Measurements from ENCODE around the gene CYYR1. TPM values are rescaled to one million over a fixed set of nuclear protein-coding genes. Genes with fewer than 3 reads are reported as not detected.
A peak's percentile ranks its signal among the peaks of the same experiment; 100 is the strongest.

Gene CYYR1
- total RNA-seq, 1 donor from 2014 or later, result 29.6 TPM

DNA sequence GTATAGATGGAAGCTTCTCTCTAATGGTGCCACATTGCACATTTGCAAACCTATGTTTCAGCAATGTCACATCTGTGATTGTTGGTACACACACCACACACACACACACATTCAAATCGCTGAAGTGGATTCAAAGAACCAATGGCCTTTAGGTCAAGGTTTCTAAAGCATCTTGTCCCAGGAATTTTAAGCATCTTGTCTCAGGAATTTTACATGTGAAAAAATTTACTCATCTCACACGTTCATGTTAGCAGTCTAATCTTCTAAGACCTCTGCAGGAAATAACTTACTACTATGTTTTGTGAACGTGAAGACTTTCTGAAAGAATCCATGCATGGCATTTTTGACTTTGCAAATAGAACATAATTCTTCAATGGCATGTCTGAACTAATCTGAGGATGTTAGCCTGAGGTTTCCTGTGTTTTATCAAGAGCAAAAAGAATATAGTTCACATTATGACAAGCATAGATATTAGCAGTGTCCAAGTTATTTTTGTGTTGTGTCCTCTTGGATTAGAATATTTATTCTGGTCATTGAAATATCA lies 125.1 kb downstream of the CYYR1 start:
- TF ChIP-seq, protein P1, sequence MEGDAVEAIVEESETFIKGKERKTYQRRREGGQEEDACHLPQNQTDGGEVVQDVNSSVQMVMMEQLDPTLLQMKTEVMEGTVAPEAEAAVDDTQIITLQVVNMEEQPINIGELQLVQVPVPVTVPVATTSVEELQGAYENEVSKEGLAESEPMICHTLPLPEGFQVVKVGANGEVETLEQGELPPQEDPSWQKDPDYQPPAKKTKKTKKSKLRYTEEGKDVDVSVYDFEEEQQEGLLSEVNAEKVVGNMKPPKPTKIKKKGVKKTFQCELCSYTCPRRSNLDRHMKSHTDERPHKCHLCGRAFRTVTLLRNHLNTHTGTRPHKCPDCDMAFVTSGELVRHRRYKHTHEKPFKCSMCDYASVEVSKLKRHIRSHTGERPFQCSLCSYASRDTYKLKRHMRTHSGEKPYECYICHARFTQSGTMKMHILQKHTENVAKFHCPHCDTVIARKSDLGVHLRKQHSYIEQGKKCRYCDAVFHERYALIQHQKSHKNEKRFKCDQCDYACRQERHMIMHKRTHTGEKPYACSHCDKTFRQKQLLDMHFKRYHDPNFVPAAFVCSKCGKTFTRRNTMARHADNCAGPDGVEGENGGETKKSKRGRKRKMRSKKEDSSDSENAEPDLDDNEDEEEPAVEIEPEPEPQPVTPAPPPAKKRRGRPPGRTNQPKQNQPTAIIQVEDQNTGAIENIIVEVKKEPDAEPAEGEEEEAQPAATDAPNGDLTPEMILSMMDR (IDR thresholded peaks at IDR 0.05), result no peak
- no peak overlapping the region for H3K4me3 ChIP-seq
- H3K36me3 ChIP-seq, result no peaks in the 10 kb centered on the region
- peaks cover 0 to 10% of the 10 kb centered on the region in 2 donors for H3K4me1 ChIP-seq
- peak overlapping the region in 1 of 2 donors; percentile 67 for H3K27ac ChIP-seq
- H3K9me3 ChIP-seq, result no peaks in the 10 kb centered on the region
- H3K27me3 ChIP-seq, result no peaks in the 10 kb centered on the region
- DNase-seq (ENCODE audit: low spot score in 2 of 2), result no peak
- intact Hi-C loops (cut with DNase I), result no loop called here

DNA sequence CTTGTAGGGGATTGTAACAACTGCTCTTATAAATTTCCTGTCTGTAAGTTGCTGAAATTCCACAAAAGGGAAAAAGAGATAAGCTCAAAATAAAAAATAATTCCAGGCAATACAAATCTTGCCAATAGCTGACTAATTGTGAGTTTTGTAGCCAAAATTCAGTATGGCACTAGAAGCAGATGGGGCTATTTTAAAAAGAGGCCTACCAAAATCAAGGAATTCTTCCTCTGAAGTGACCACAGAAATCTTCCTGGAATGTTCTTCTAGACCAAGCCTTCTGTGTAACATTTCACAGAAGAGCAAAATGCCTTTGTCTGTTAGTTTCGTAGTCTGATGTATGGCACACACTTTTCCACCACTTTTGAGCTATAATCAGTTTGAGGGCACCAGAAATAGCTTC lies 127.6 kb downstream of the CYYR1 start:
- H3K27ac ChIP-seq, result peak overlapping the region; percentile 42 to 50
- DNase-seq (ENCODE audit: low spot score in 2 of 2), result no peak
- intact Hi-C loops (cut with DNase I), result no loop called here

DNA sequence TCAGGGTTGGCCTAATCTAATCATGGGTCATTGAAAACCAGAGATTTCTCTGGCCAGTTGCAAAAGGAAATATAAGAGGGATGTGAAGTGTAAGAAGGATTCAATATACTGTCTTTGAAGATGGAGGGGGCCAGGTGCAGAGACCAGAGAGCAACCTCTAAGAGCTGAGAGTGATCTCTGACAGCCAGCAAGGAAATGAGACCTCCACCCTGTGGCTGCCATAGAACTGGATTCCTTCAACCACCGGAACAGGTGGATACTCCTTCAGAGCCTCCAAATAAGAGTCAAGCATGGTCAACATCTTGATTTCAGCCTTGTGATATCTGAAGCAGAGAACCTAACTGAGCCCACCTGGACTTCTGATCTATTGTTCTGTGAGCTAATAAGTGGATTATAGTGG lies 128.4 kb downstream of the CYYR1 start:
- TF ChIP-seq, protein P1 (IDR thresholded peaks at IDR 0.05), result no peak
- Histone ChIP-seq H3K4me1 (peaks cover 0 to 10% of the 10 kb centered on the region in 2 donors), H3K4me3 (no peak overlapping the region), H3K36me3 (no peaks in the 10 kb centered on the region), H3K27me3 (no peaks in the 10 kb centered on the region), H3K9me3 (no peaks in the 10 kb centered on the region), H3K27ac (peak overlapping the region; percentile 42 to 50)
- intact Hi-C loops (cut with DNase I), result no loop called here
- no peak for DNase-seq (ENCODE audit: low spot score in 2 of 2)

More for the DNA sequence above, 127.6 kb downstream of the CYYR1 start:
- TF ChIP-seq, protein P1 (IDR thresholded peaks at IDR 0.05), result no peak
- Histone ChIP-seq H3K27me3 (no peaks in the 10 kb centered on the region), H3K4me1 (peaks cover 0 to 10% of the 10 kb centered on the region in 2 donors), H3K9me3 (no peaks in the 10 kb centered on the region), H3K36me3 (no peaks in the 10 kb centered on the region), H3K4me3 (no peak overlapping the region)

DNA sequence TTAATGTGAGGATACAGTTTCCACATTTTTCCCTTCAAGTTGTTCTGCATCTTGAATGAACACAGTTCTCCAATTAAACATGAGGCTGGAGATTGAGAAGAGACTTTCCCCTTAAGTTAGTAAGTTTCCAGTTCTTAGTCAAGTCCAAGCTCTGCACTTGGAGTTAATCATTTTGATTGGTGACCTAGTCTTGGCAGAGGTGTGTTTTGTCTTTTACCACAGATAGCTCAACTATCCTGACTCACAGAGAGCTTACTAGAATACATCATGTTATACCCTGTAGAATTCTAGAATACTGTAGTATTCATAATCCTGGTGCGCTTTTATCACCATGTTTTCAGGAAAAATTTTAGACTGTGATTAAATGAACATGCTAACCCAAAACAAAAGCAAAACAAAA lies 129.2 kb downstream of the CYYR1 start:
- intact Hi-C loops (cut with DNase I), result no loop called here
- H3K27ac ChIP-seq, result no peak overlapping the region
- no peaks in the 10 kb centered on the region for H3K9me3 ChIP-seq
- peaks cover 0 to 10% of the 10 kb centered on the region in 2 donors for H3K4me1 ChIP-seq
- H3K36me3 ChIP-seq, result no peaks in the 10 kb centered on the region
- DNase-seq (ENCODE audit: low spot score in 2 of 2), result no peak
- no peak overlapping the region for H3K4me3 ChIP-seq
- TF ChIP-seq, protein P1 (IDR thresholded peaks at IDR 0.05), result no peak
- no peaks in the 10 kb centered on the region for H3K27me3 ChIP-seq

DNA sequence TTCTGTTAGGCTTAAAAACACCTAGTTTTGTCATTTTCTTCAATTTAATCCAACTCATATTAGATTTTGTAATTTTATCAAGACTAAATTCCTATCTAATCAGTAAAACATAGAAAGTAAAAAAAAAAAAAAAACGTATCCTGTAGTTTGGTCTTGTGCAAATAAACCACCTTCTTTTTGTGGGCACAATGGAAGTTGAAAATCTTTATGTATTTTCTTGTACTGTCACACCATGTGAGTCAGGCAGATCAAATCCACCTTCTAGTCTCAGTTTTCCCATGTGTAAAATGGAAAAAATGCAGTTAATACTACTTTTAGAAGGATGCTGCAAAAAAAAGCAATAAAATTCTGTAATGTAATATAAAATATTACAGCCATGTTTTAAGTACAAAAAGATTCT lies 129.8 kb downstream of the CYYR1 start:
- H3K36me3 ChIP-seq, result no peaks in the 10 kb centered on the region
- intact Hi-C loops (cut with DNase I), result no loop called here
- no peak for DNase-seq (ENCODE audit: low spot score in 2 of 2)
- H3K4me1 ChIP-seq, result peaks cover 0 to 4% of the 10 kb centered on the region in 2 donors
- H3K4me3 ChIP-seq, result no peak overlapping the region
- no peak overlapping the region for H3K27ac ChIP-seq
- TF ChIP-seq, protein P1 (IDR thresholded peaks at IDR 0.05), result no peak
- H3K9me3 ChIP-seq, result no peaks in the 10 kb centered on the region
- no peaks in the 10 kb centered on the region for H3K27me3 ChIP-seq

DNA sequence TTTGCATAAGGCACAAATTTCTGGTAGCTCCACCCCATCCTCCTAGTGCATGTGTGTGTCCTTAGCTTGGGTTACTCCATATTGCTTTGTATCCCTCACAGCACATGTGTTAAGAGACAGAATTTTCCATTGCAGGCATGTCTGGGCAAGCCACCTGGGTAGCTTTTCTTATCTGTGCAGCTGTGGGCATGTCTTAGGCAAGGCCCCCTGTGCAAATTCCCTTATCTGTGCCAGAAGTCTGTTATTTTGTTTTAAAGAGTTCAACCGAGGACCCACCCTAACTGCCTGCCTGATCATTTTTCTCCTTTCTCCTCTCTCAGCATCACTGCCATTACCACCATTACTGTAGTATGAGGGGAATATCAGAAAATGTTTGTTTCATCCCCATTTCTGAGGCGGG lies 131.9 kb downstream of the CYYR1 start:
- TF ChIP-seq, protein P1 (IDR thresholded peaks at IDR 0.05), result no peak
- no peak overlapping the region for H3K4me3 ChIP-seq
- no peak overlapping the region for H3K27ac ChIP-seq
- peaks cover 0 to 9% of the 10 kb centered on the region in 2 donors for H3K4me1 ChIP-seq
- H3K36me3 ChIP-seq, result no peaks in the 10 kb centered on the region
- no peaks in the 10 kb centered on the region for H3K9me3 ChIP-seq
- intact Hi-C loops (cut with DNase I), result no loop called here
- DNase-seq (ENCODE audit: low spot score in 2 of 2), result no peak
- no peaks in the 10 kb centered on the region for H3K27me3 ChIP-seq

Measured in ascending aorta (tissue), 2 donors.